ENCODE measurements around the gene GLDN. TPM values are rescaled to one million over a fixed set of nuclear protein-coding genes. Genes with fewer than 3 reads are reported as not detected.
"Not testable (repeated sequence)": the region's sequence is repeated elsewhere in the genome, so short reads cannot be mapped to it uniquely, and the experiment has no call there.

The GLDN gene
- total RNA-seq, 1 donor from 2014 or later: not detected

- DNase-seq (ENCODE audit: extremely low read depth, low read depth, low spot score): no peak
These were observed 45.7 kb downstream of the GLDN start for GRCh38 chr15:51386960-51387698.

- no peak for DNase-seq (ENCODE audit: extremely low read depth, low read depth, low spot score)
These were observed 46.2 kb downstream of the GLDN start for GRCh38 chr15:51387699-51388041.

DNA sequence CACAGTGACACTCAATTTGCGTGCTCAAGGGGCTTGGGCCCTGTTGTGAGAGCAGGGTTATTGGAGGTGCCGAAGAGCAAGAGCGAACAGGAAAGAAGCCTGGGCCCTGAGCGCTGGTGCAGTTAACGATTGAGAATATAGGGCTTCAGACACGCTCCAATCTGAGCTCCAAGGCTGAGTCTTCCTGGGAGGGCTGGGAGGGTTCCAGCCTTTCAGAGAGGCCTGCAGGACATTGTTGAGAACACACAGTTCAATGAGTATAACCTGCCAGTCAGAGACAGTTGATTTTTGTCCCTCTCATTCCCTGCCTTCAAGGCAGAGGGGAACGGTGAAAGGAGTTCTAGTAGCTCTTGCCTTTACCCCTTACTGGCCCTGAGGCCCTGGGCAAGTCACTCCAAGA, 47.3 kb downstream of the GLDN start:
- no peak for DNase-seq (ENCODE audit: extremely low read depth, low read depth, low spot score)

DNA sequence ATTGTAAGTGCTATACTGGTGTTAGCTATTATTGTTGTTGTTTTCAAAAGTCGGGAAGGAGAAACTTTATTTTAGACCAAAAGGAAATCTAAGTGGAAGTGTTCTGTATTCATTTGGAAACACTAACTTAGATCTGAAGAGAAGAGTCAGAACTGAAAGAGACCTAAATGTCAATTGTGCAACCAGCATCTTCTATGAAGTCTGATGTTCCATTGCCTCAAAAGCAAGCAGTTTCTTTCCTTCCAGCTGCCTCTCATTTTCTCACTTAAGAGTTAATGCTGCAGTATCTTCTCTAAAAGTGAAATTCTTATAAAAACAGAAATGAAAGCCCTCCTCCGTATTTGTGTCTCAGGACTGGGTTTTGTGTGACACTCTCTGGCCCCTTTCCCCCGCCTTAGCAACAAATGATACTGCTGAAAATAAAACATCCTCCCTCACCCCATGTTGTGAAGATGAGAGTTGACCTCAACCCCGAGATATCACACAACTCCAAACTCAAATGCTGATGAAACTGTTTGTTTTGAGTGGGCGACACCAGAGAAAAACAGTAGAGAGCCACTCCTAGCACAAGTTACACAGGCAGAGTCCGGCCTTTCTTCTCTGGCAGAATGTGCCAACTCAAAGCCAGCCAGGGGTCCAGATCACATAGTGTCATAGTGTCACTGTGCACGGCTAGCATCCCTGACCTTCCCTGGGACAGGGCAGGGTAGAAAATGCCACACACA, 48.9 kb downstream of the GLDN start:
- no peak for DNase-seq (ENCODE audit: extremely low read depth, low read depth, low spot score)

- no peak for DNase-seq (ENCODE audit: extremely low read depth, low read depth, low spot score)
These were observed 49.5 kb downstream of the GLDN start for GRCh38 chr15:51390966-51391422.

DNA sequence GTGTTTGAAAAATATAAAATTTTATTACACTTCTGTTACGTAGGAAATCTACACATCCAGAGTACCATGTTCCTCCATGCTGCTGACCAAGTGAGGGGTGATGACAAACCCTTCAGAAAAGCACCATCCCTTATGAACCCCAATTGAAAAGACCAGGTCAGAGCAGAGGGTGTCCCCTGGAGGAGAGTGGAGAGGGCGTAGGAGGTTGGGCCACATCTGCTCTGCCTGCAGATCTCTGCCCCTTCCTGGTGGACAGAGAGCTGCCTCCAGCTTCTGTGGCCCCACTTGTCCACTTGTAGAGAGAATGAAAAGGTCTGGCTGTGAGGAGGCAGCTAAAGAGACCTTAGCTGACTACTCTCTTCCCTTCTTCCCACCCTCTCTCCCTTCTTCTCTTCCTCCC, 55.5 kb downstream of the GLDN start:
- DNase-seq (ENCODE audit: extremely low read depth, low read depth, low spot score): no peak

GRCh38 chr15:51398626-51399025, 57.2 kb downstream of the GLDN start:
- no peak for DNase-seq (ENCODE audit: extremely low read depth, low read depth, low spot score)

DNA sequence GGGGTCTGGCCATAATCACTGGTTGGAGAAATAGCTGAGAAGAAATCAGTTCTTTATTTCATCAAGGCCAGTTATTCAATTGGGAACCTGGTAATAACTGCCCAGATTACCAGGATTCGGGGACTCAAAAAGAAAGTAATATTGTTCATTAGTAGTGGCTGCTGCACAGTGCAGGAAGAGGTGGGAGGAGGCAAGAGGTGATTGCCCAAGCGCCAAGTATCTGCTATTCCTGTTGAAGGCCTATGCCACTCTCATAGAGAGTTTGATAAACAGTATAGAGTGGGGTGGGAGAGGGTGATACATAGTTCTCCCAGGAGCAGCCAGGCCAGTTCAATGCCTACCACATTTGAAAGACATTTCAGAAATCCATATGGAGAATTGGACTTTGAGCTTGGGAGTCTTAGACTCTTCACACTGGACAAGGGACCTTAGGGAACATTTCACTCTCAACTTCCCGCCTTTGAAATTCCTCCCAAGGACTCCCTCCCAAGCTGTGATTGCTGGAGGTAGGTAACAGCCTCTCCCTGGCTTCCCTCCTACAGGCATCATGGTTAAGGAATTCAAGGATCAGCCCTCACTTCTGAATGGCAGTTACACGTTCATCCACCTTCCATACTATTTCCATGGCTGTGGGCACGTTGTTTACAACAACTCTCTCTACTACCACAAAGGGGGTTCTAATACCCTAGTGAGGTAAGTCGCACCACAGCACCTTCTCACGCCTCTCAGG, 59.8 kb downstream of the GLDN start:
- DNase-seq (ENCODE audit: extremely low read depth, low read depth, low spot score): no peak

DNA sequence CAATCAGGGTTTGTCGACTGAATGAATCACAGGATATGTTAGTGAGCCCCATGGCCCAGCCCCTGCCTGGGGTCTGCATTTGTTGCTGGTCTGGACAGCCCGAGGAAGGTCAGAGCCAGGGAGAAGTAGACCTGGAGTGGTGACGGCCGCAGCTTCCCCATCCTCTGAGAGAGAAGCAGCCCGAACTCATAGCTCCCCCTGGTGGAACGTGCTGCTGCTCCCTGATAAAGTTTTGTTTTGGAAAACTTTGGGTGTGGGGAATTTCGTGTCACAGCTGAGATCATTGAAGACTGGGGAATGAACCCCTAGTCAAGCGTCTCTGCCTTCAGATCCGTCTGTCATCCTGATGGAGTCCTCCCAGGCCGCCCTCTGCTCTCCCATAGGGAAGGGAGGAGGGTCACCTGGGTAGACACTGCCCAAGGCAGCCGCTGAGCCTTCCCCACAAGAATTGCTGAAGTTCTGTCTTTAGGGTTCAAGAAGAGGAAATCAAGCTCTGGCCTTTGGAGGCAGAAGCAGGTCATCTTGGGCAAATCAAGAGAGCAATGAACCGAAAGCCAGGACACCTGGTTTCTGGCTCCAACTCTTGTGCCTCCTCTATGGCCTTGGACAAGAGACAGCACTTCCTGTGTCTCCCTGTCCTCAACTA, 60.5 kb downstream of the GLDN start:
- no peak for DNase-seq (ENCODE audit: extremely low read depth, low read depth, low spot score)

DNA sequence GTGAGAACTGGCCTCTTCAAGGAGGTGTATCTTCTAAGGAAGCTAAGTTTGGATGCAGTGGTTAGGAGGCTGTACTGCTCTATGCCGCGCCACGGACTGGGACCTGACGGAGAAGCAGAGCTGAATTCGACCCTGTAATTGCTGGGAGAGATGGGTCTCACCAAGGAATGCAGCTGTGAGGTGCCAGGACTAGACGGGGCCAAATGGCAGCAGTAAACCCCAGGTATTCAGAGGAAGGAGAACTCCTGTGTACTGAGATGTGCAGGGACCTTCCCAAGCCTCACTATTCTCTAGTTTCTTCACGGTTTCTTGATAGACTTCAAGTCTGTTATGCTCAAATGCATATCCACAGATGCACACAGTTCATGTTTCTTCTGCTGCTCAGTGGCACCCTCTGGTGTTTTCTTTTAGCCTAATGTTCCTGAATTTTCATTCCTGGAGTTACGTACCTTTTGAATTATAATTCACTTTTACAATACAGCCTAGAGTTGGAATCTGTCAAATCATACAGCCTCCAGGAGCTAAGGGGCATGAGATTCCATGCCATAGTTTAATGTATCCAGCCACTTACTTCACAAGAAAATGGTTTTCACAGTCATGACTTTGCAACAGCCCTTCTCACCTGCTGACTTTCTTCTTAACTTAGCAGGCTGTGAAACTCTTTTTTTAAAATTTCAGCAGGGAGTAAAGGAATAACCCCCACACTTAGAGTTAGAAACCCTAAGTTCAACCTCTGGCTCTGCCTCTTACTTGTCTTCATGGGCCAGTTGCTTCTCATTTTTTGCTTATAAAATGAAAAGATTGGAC, 61.8 kb downstream of the GLDN start:
- peak; percentile 42 for DNase-seq (ENCODE audit: extremely low read depth, low read depth, low spot score)

- no peak for DNase-seq (ENCODE audit: extremely low read depth, low read depth, low spot score)
These were observed 62.7 kb downstream of the GLDN start for GRCh38 chr15:51403946-51404695.

- DNase-seq (ENCODE audit: extremely low read depth, low read depth, low spot score): no peak
These were observed 64.5 kb downstream of the GLDN start for GRCh38 chr15:51405693-51406523.

DNA sequence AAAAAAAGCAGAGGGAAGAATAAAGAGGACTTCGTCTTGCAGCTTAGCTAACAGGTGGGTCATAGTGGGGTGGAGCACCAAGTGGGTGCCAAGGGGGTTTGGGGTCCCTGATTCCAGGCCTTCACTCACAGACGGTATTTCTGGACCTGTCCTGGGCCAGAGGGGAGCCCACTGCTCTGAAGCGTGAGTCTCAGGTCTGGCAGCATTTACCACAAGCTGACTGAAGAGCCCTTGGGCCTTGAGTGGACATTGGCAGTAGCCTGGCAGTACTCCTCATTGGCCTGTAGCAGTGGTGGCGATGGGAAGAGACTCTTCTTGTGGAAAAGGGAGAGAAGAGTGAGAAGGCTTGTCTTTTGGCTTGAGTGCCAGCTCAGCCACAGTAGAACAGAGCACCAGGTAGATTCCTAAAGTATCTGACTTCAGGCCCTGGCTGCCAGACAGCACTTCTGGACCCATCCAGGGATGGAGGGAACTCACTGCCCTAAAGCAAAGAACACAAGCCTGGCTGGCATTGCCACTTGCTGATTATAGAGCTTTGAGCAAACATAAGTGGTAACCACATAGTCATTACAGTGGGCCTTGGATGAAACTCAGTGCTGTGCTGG, 72.9 kb downstream of the GLDN start:
- no peak for DNase-seq (ENCODE audit: extremely low read depth, low read depth, low spot score)

DNA sequence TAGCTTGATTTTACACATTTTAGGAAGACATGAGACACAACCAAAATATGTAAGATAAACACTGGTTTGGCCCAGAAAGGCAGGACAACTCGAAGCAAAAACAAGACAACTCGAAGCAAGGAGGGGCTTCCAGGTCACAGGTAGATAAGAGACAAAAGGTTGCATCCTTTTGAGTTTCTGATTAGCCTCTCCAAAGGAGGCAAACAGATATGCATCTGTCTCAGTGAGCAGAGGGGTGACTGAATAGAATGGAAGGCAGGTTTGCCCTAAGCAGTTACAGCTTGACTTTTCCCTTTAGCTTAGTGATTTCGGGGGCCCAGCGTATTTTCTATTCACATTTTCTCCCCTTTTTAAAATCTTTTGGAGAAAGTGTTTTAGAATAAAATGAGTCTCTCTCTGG, 74.7 kb downstream of the GLDN start:
- DNase-seq (ENCODE audit: extremely low read depth, low read depth, low spot score): no peak

- DNase-seq (ENCODE audit: extremely low read depth, low read depth, low spot score): not testable (repeated sequence)
These were observed 81.6 kb downstream of the GLDN start for GRCh38 chr15:51423040-51423439.

DNA sequence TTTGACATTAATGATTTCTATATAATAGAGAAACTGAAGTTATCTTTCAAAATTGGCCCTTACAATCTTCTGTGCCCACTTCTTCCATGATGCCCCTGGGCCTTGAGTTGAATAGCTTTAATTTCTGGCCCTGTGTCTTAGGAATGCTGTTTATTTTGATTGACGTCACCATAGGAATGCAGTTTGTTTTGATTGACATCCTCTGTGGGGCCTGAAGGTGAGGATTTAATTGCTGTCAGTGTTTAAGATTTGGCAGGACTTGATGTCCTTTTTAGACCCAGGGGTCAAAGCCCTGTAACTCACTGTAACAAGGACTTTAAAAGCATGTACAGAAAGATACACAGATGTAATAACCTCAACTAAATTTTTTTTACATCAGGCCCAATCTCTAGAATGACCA, 83.3 kb downstream of the GLDN start:
- no peak for DNase-seq (ENCODE audit: extremely low read depth, low read depth, low spot score)

GRCh38 chr15:51425517-51426040, 84.1 kb downstream of the GLDN start:
- DNase-seq (ENCODE audit: extremely low read depth, low read depth, low spot score): no peak

DNA sequence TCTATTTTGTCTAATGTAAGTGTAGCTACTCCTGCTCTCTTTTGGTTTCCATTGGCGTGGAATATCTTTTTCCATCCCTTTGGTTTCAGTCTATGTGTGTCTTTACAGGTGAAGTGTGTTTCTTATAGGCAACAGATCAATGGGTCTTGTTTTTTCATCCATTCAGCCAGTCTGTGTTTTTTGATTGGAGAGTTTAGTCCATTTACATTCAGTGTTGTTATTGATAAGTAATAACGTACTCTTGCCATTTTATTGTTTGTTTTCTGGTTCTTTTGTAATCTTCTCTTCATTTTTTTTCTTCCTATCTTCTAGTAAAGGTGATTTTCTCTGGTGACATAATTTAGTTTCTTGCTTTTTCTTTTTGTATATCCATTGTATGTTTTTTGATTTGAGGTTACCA, 97.1 kb downstream of the GLDN start:
- DNase-seq (ENCODE audit: extremely low read depth, low read depth, low spot score): no peak

Measured in glomerular endothelial cell (primary cell).